ENCODE results near the gene PCNX2.

GRCh38 chr1:232965124-232965911 is 330.2 kb downstream of the PCNX2 start:
- TF ChIP-seq, protein P1, sequence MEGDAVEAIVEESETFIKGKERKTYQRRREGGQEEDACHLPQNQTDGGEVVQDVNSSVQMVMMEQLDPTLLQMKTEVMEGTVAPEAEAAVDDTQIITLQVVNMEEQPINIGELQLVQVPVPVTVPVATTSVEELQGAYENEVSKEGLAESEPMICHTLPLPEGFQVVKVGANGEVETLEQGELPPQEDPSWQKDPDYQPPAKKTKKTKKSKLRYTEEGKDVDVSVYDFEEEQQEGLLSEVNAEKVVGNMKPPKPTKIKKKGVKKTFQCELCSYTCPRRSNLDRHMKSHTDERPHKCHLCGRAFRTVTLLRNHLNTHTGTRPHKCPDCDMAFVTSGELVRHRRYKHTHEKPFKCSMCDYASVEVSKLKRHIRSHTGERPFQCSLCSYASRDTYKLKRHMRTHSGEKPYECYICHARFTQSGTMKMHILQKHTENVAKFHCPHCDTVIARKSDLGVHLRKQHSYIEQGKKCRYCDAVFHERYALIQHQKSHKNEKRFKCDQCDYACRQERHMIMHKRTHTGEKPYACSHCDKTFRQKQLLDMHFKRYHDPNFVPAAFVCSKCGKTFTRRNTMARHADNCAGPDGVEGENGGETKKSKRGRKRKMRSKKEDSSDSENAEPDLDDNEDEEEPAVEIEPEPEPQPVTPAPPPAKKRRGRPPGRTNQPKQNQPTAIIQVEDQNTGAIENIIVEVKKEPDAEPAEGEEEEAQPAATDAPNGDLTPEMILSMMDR (IDR thresholded peaks at IDR 0.05), result no peak
- TF ChIP-seq POLR2A (IDR thresholded peaks at IDR 0.05), result no peak

Data from prostate gland (tissue), 2 donors.